Kasumi-1 (cell line): ENCODE measurements around the gene AP3S2.
"Not testable (repeated sequence)": the region's sequence is repeated elsewhere in the genome, so short reads cannot be mapped to it uniquely, and the experiment has no call there.

ENCODE experiments used
- DNase-seq, 2 experiments: peaks; one replicate each; lab custom pipeline; 2025; lab: John Stamatoyannopoulos, UW

Gene AP3S2

GRCh38 chr15:89864958-89865739 is 28.6 kb downstream of the AP3S2 start:
- no peak for DNase-seq

- DNase-seq: no peak
Measured at GRCh38 chr15:89863918-89864317, 29.9 kb downstream of the AP3S2 start.

GRCh38 chr15:89860891-89861290 is 32.9 kb downstream of the AP3S2 start:
- DNase-seq: no peak

GRCh38 chr15:89860431-89860830 is 33.4 kb downstream of the AP3S2 start:
- no peak for DNase-seq

GRCh38 chr15:89858661-89859458 is 34.9 kb downstream of the AP3S2 start:
- no peak for DNase-seq

- DNase-seq: no peak
Measured at GRCh38 chr15:89857673-89858072, 36.1 kb downstream of the AP3S2 start.

- no peak for DNase-seq
Measured at GRCh38 chr15:89855948-89856347, 37.8 kb downstream of the AP3S2 start.

- not testable (repeated sequence) for DNase-seq
Measured at GRCh38 chr15:89854863-89855262, 38.9 kb downstream of the AP3S2 start.

GRCh38 chr15:89852342-89852995 is 41.3 kb downstream of the AP3S2 start:
- DNase-seq: no peak

- peak in 1 of 2 experiments; percentile 27 for DNase-seq
Measured at GRCh38 chr15:89851673-89852341, 42.0 kb downstream of the AP3S2 start.

- DNase-seq: no peak
Measured at GRCh38 chr15:89848970-89849292, 44.9 kb downstream of the AP3S2 start.

GRCh38 chr15:89847101-89847500 is 46.7 kb downstream of the AP3S2 start:
- no peak for DNase-seq

GRCh38 chr15:89845305-89845893 is 48.4 kb downstream of the AP3S2 start:
- no peak for DNase-seq

GRCh38 chr15:89841962-89842361 is 51.8 kb downstream of the AP3S2 start:
- DNase-seq: no peak

GRCh38 chr15:89841306-89841705 is 52.5 kb downstream of the AP3S2 start:
- no peak for DNase-seq

- DNase-seq: no peak
Measured at GRCh38 chr15:89839167-89839810, 54.5 kb downstream of the AP3S2 start.

GRCh38 chr15:89837830-89838178 is 56.0 kb downstream of the AP3S2 start:
- DNase-seq: no peak

GRCh38 chr15:89837134-89837829 is 56.5 kb downstream of the AP3S2 start:
- DNase-seq: peak; percentile 82 to 83

- no peak for DNase-seq
Measured at GRCh38 chr15:89836267-89837133, 57.3 kb downstream of the AP3S2 start.

GRCh38 chr15:89835176-89835564 is 58.6 kb downstream of the AP3S2 start:
- no peak for DNase-seq
